ENCODE measurements around the gene NDUFAF3.
"Not testable (repeated sequence)": the region's sequence is repeated elsewhere in the genome, so short reads cannot be mapped to it uniquely, and the experiment has no call there.

The NDUFAF3 gene

GRCh38 chr3:48999085-48999858, 22.6 kb upstream of the NDUFAF3 start:
- DNase-seq (ENCODE audit: low spot score): no peak

- DNase-seq (ENCODE audit: low spot score): no peak
Observed at GRCh38 chr3:49001155-49001554, 20.8 kb upstream of the NDUFAF3 start.

- no peak for DNase-seq (ENCODE audit: low spot score)
Observed at GRCh38 chr3:49004352-49005302, 17.3 kb upstream of the NDUFAF3 start.

GRCh38 chr3:49005303-49005680, 16.6 kb upstream of the NDUFAF3 start:
- no peak for DNase-seq (ENCODE audit: low spot score)

- no peak for DNase-seq (ENCODE audit: low spot score)
Observed at GRCh38 chr3:49005998-49006397, 15.9 kb upstream of the NDUFAF3 start.

GRCh38 chr3:49006408-49007067, 15.4 kb upstream of the NDUFAF3 start:
- no peak for DNase-seq (ENCODE audit: low spot score)

- DNase-seq (ENCODE audit: low spot score): peak; percentile 99
Observed at GRCh38 chr3:49007068-49007770, 14.7 kb upstream of the NDUFAF3 start, which contains the start of gene WDR6. TSS of gene WDR6 (plus strand) at chr3:49007391. CDS start at chr3:49007432, 41 bp downstream.

- DNase-seq (ENCODE audit: low spot score): peak; percentile 76
Observed at GRCh38 chr3:49007771-49008528, 14.0 kb upstream of the NDUFAF3 start.

- DNase-seq (ENCODE audit: low spot score): not testable (repeated sequence)
Observed at GRCh38 chr3:49008627-49009026, 13.3 kb upstream of the NDUFAF3 start.

- DNase-seq (ENCODE audit: low spot score): no peak
Observed at GRCh38 chr3:49009396-49009795, 12.5 kb upstream of the NDUFAF3 start.

GRCh38 chr3:49012441-49013017, 9.4 kb upstream of the NDUFAF3 start:
- DNase-seq (ENCODE audit: low spot score): no peak

GRCh38 chr3:49013113-49013737, 8.7 kb upstream of the NDUFAF3 start:
- DNase-seq (ENCODE audit: low spot score): no peak

GRCh38 chr3:49013738-49014660, 7.9 kb upstream of the NDUFAF3 start:
- DNase-seq (ENCODE audit: low spot score): peak; percentile 77

GRCh38 chr3:49015072-49015471, 6.8 kb upstream of the NDUFAF3 start:
- DNase-seq (ENCODE audit: low spot score): no peak

- no peak for DNase-seq (ENCODE audit: low spot score)
Observed at GRCh38 chr3:49015765-49016164, 6.2 kb upstream of the NDUFAF3 start.

- DNase-seq (ENCODE audit: low spot score): no peak
Observed at GRCh38 chr3:49016414-49017228, 5.3 kb upstream of the NDUFAF3 start.

GRCh38 chr3:49017229-49017970, 4.5 kb upstream of the NDUFAF3 start:
- no peak for DNase-seq (ENCODE audit: low spot score)
